ENCODE measurements around the gene SIGLEC12. TPM values are rescaled to one million over a fixed set of nuclear protein-coding genes. Genes with fewer than 3 reads are reported as not detected.

SIGLEC12 gene
- polyA plus RNA-seq (ENCODE audit: insufficient read length in 3 of 3), result not detected

- DNase-seq (ENCODE audit: low read depth in 3 of 3, low spot score in 2 of 3), result no peak
These were observed at the start of gene SIGLEC12 for GRCh38 chr19:51501594-51502263. Gene SIGLEC12, minus strand, starts transcription at chr19:51501800. Its CDS starts 67 bp downstream, at chr19:51501733.

- no peak for DNase-seq (ENCODE audit: low read depth in 3 of 3, low spot score in 2 of 3)
These were observed 49.5 kb upstream of the SIGLEC12 start for GRCh38 chr19:51550848-51551672.

GRCh38 chr19:51549533-51550324 lies 48.1 kb upstream of the SIGLEC12 start:
- no peak for DNase-seq (ENCODE audit: low read depth in 3 of 3, low spot score in 2 of 3)

GRCh38 chr19:51548891-51549305 lies 47.3 kb upstream of the SIGLEC12 start:
- DNase-seq (ENCODE audit: low read depth in 3 of 3, low spot score in 2 of 3), result no peak

GRCh38 chr19:51548213-51548651 lies 46.6 kb upstream of the SIGLEC12 start:
- DNase-seq (ENCODE audit: low read depth in 3 of 3, low spot score in 2 of 3), result no peak

- no peak for DNase-seq (ENCODE audit: low read depth in 3 of 3, low spot score in 2 of 3)
These were observed 46.0 kb upstream of the SIGLEC12 start for GRCh38 chr19:51547397-51548212.

GRCh38 chr19:51546650-51547396 lies 45.2 kb upstream of the SIGLEC12 start:
- DNase-seq (ENCODE audit: low read depth in 3 of 3, low spot score in 2 of 3), result no peak

- DNase-seq (ENCODE audit: low read depth in 3 of 3, low spot score in 2 of 3), result no peak
These were observed 44.6 kb upstream of the SIGLEC12 start for GRCh38 chr19:51546107-51546649.

GRCh38 chr19:51544038-51544437 lies 42.4 kb upstream of the SIGLEC12 start:
- DNase-seq (ENCODE audit: low read depth in 3 of 3, low spot score in 2 of 3), result no peak

GRCh38 chr19:51542699-51543098 lies 41.1 kb upstream of the SIGLEC12 start:
- no peak for DNase-seq (ENCODE audit: low read depth in 3 of 3, low spot score in 2 of 3)

- DNase-seq (ENCODE audit: low read depth in 3 of 3, low spot score in 2 of 3), result no peak
These were observed 40.1 kb upstream of the SIGLEC12 start for GRCh38 chr19:51541458-51542357.

- no peak for DNase-seq (ENCODE audit: low read depth in 3 of 3, low spot score in 2 of 3)
These were observed 38.3 kb upstream of the SIGLEC12 start for GRCh38 chr19:51539821-51540366.

- no peak for DNase-seq (ENCODE audit: low read depth in 3 of 3, low spot score in 2 of 3)
These were observed 33.9 kb upstream of the SIGLEC12 start for GRCh38 chr19:51535535-51535934.

- no peak for DNase-seq (ENCODE audit: low read depth in 3 of 3, low spot score in 2 of 3)
These were observed 30.0 kb upstream of the SIGLEC12 start, which contains the start of gene SIGLEC6 for GRCh38 chr19:51531349-51532315. Gene SIGLEC6, minus strand, starts transcription at chr19:51531670. Its CDS starts 22 bp downstream, at chr19:51531648.

- DNase-seq (ENCODE audit: low read depth in 3 of 3, low spot score in 2 of 3), result no peak
These were observed 29.0 kb upstream of the SIGLEC12 start for GRCh38 chr19:51530616-51531015.

- DNase-seq (ENCODE audit: low read depth in 3 of 3, low spot score in 2 of 3), result no peak
These were observed 27.7 kb upstream of the SIGLEC12 start for GRCh38 chr19:51529301-51529700.

- no peak for DNase-seq (ENCODE audit: low read depth in 3 of 3, low spot score in 2 of 3)
These were observed 24.1 kb upstream of the SIGLEC12 start for GRCh38 chr19:51525651-51526050.
